NB4 (cell line): Measurements from ENCODE around the gene LSM4.
"Not testable (repeated sequence)": the region's sequence is repeated elsewhere in the genome, so short reads cannot be mapped to it uniquely, and the experiment has no call there.

Experiments used
- CTCF ChIP-seq: IDR thresholded peaks from one replicate; pipeline ENCODE4 v1.5.1; 2012; ENCODE audit warnings: low read depth, low read length
- MYC ChIP-seq: IDR thresholded peaks from 2 replicates; pipeline ENCODE4 v1.6.1; 2011; ENCODE audit warnings: low read depth, low read length
- POLR2A ChIP-seq: IDR thresholded peaks from 2 replicates; pipeline ENCODE4 v1.6.1; 2011; ENCODE audit warnings: mild to moderate bottlenecking; ENCODE audit not compliant: insufficient read length; ENCODE audit errors: extremely low read depth
- TF ChIP-seq, protein P1 (sequence below): IDR thresholded peaks from 2 replicates; pipeline ENCODE4 v1.6.1; 2011; ENCODE audit warnings: low read depth, low read length

DNA sequence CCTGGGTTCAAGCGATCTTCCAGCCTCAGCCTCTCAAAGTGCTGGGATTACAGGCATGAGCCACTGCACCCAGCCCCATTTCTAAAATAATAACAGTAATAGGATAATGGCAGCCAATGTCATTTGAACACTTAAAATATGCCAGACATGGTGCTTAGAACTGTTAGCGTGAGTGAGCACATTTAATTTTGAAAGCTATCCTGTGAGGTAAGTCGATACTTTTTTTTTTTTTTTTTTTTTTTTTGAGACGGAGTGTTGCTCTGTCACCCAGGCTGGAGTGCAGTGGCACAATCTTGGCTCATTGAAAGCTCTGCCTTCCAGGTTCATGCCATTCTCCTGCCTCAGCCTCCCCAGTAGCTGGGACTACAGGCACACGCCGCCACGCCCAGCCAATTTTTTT lies 31.9 kb upstream of the LSM4 start:
- TF ChIP-seq POLR2A, CTCF, MYC: not testable (repeated sequence)
- TF ChIP-seq, protein P1, sequence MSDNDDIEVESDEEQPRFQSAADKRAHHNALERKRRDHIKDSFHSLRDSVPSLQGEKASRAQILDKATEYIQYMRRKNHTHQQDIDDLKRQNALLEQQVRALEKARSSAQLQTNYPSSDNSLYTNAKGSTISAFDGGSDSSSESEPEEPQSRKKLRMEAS = not testable (repeated sequence)
